Spleen (tissue), 7 donors: ENCODE measurements around the gene NUP35.

Source experiments
- POLR2A ChIP-seq, 3 donors: fragments of 450-650 bp; IDR thresholded peaks; one replicate each; pipeline ENCODE4 v1.5.1; 2017; ENCODE audit warnings: antibody characterized with exemption in 3 of 3, mild to moderate bottlenecking in 1 of 3
- POLR2AphosphoS5 ChIP-seq, 3 donors: sonication (generic); formaldehyde crosslinking; IDR thresholded peaks; one replicate each; pipeline ENCODE4 v1.5.1; 2017; ENCODE audit warnings: antibody characterized with exemption in 3 of 3
- TF ChIP-seq, protein P1 (sequence below), 11 experiments: fragments of 200-600 bp in 7 of 11; fragments of 450-650 bp in 4 of 11; sonication (generic) in 4 of 11; IDR thresholded peaks in 8 of 11; conservative IDR thresholded peaks in 3 of 11; 1 replicate in 7 of 11; 2 replicates in 4 of 11; pipeline versions ENCODE4 v1.4.0 to v1.8.0; 2016 to 2021; ENCODE audit warnings: antibody characterized with exemption in 11 of 11, inconsistent platforms in 4 of 11, mild to moderate bottlenecking in 1 of 11
- donor health status: DM: no; HTN: no; CAD: no; lungs with moderate emphysema.
- donor health status: DM: no; HTN: no; CAD: no.
- donor health status: DM: no; HTN: no; CAD: no.

- TF ChIP-seq POLR2AphosphoS5 (IDR thresholded peaks at IDR 0.05) (no peak), POLR2A (IDR thresholded peaks at IDR 0.05) (no peak)
- TF ChIP-seq, protein P1, sequence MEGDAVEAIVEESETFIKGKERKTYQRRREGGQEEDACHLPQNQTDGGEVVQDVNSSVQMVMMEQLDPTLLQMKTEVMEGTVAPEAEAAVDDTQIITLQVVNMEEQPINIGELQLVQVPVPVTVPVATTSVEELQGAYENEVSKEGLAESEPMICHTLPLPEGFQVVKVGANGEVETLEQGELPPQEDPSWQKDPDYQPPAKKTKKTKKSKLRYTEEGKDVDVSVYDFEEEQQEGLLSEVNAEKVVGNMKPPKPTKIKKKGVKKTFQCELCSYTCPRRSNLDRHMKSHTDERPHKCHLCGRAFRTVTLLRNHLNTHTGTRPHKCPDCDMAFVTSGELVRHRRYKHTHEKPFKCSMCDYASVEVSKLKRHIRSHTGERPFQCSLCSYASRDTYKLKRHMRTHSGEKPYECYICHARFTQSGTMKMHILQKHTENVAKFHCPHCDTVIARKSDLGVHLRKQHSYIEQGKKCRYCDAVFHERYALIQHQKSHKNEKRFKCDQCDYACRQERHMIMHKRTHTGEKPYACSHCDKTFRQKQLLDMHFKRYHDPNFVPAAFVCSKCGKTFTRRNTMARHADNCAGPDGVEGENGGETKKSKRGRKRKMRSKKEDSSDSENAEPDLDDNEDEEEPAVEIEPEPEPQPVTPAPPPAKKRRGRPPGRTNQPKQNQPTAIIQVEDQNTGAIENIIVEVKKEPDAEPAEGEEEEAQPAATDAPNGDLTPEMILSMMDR (IDR thresholded peaks at IDR 0.05 in 8 of 11, conservative IDR thresholded peaks at IDR 0.05 in 3 of 11) = no peak
Observed at GRCh38 chr2:183186296-183186695, 62.1 kb downstream of the NUP35 start.
